Smooth muscle cell (in vitro differentiated cells): Measurements from ENCODE around the gene AP2A2. TPM values are rescaled to one million over a fixed set of nuclear protein-coding genes. Genes with fewer than 3 reads are reported as not detected.

ENCODE experiments used
- DNase-seq: peaks from one replicate; lab custom pipeline; 2025; ENCODE audit not compliant: unreplicated experiment; lab: John Stamatoyannopoulos, UW
- H2AFZ ChIP-seq: fragments of 200-600 bp; sonication (generic); 2 replicates; pipeline ENCODE4 v1.6.0; 2016; ENCODE audit warnings: antibody characterized with exemption, low read depth, mild to moderate bottlenecking
- H3F3A ChIP-seq: fragments of 200-600 bp; sonication (generic); 2 replicates; pipeline ENCODE4 v1.6.0; 2017; ENCODE audit warnings: antibody characterized with exemption, low read depth
- H3K27ac ChIP-seq: fragments of 200-600 bp; sonication (generic); 2 replicates; pipeline ENCODE4 v1.5.1; 2016; ENCODE audit warnings: low read depth, mild to moderate bottlenecking
- H3K27me3 ChIP-seq: fragments of 200-600 bp; sonication (generic); 2 replicates; pipeline ENCODE4 v1.6.1; 2016; ENCODE audit warnings: low read depth, mild to moderate bottlenecking
- H3K36me3 ChIP-seq: fragments of 200-600 bp; sonication (generic); 2 replicates; pipeline ENCODE4 v1.5.1; 2016; ENCODE audit warnings: low read depth
- H3K4me1 ChIP-seq: fragments of 200-600 bp; sonication (generic); 2 replicates; pipeline ENCODE4 v1.5.1; 2016; ENCODE audit warnings: low read depth
- H3K4me2 ChIP-seq: fragments of 200-600 bp; sonication (generic); 2 replicates; pipeline ENCODE4 v1.6.0; 2016; ENCODE audit warnings: mild to moderate bottlenecking
- H3K4me3 ChIP-seq: fragments of 200-600 bp; sonication (generic); 2 replicates; pipeline ENCODE4 v1.5.1; 2016; ENCODE audit warnings: mild to moderate bottlenecking
- H3K79me2 ChIP-seq: fragments of 200-600 bp; sonication (generic); 2 replicates; pipeline ENCODE4 v1.6.0; 2016; ENCODE audit warnings: low read depth, mild to moderate bottlenecking
- H3K9ac ChIP-seq: fragments of 200-600 bp; sonication (generic); 2 replicates; pipeline ENCODE4 v1.6.0; 2016; ENCODE audit warnings: low read depth
- H3K9me3 ChIP-seq: fragments of 200-600 bp; sonication (generic); replicated peaks from 2 replicates; pipeline ENCODE4 v1.5.1; 2016; ENCODE audit warnings: low read depth
- H4K20me1 ChIP-seq: fragments of 200-600 bp; sonication (generic); 2 replicates; pipeline ENCODE4 v1.6.0; 2016; ENCODE audit warnings: low read depth
- WGBS: methylation state at CpG from one replicate; pipeline ENCODE4 v1.1.7; 2016; ENCODE audit warnings: low lambda C conversion rate; 5-methylcytosine and 5-hydroxymethylcytosine counted together
- polyA plus RNA-seq: library from polyadenylated mRNA; unstranded; fragments of >200 nt; fragmentation: Nextera tagmentation; extraction: Ambion mirVana; gene quantifications from 2 replicates; pipeline ENCODE4 v1.2.1, GENCODE V29; 2016
- total RNA-seq: library from RNA; depleted of rRNA; stranded (reverse); fragments of >200 nt; gene quantifications from 2 replicates; pipeline ENCODE4 v1.2.3, GENCODE V29; 2014
- TF ChIP-seq, protein P1 (sequence below): fragments of 200-600 bp; sonication (generic); IDR thresholded peaks from 2 replicates; pipeline ENCODE4 v1.5.1; 2017; ENCODE audit warnings: borderline replicate concordance, mild to moderate bottlenecking, antibody characterized with exemption; ENCODE audit not compliant: insufficient read depth, poor library complexity, severe bottlenecking

The AP2A2 gene
- total and polyA plus RNA-seq, 2 experiments from 2014 or later: 25.1 to 35.8 TPM

DNA sequence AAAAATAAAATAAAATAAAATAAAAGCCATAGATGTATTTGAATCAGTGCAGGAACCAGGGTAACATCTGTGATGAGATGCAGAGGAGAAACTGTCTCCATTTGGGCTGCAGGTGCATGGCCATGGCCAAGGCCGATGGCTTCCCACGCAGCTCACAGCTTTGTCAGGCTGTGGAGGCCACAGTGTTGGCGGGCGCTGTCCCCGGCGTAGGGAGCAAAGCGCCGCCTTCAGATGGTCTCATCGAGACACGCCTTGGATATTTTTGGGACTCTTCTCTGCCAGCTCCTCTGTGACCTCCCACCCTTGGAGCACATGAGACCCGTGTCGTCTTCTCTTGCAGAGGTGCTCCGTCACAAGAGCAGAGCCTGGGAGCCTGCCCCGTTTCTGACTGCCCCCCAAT lies 72.2 kb downstream of the AP2A2 start:
- no peak overlapping the region for H3K4me2 ChIP-seq
- no peak overlapping the region for H3K4me3 ChIP-seq
- DNase-seq: no peak
- H3K27me3 ChIP-seq: no peaks in the 10 kb centered on the region
- no peaks in the 10 kb centered on the region for H3K9me3 ChIP-seq
- no peak overlapping the region for H3K9ac ChIP-seq
- peaks cover 72% of the 10 kb centered on the region for H4K20me1 ChIP-seq
- peaks cover 8% of the 10 kb centered on the region for H3K79me2 ChIP-seq
- H3F3A ChIP-seq: no peaks in the 10 kb centered on the region
- no peak overlapping the region for H2AFZ ChIP-seq
- H3K36me3 ChIP-seq: no peaks in the 10 kb centered on the region
- 98% methylated on average over 14 of the region's 14 CpGs for WGBS
- no peak overlapping the region for H3K27ac ChIP-seq
- TF ChIP-seq, protein P1, sequence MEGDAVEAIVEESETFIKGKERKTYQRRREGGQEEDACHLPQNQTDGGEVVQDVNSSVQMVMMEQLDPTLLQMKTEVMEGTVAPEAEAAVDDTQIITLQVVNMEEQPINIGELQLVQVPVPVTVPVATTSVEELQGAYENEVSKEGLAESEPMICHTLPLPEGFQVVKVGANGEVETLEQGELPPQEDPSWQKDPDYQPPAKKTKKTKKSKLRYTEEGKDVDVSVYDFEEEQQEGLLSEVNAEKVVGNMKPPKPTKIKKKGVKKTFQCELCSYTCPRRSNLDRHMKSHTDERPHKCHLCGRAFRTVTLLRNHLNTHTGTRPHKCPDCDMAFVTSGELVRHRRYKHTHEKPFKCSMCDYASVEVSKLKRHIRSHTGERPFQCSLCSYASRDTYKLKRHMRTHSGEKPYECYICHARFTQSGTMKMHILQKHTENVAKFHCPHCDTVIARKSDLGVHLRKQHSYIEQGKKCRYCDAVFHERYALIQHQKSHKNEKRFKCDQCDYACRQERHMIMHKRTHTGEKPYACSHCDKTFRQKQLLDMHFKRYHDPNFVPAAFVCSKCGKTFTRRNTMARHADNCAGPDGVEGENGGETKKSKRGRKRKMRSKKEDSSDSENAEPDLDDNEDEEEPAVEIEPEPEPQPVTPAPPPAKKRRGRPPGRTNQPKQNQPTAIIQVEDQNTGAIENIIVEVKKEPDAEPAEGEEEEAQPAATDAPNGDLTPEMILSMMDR: no peak
- no peaks in the 10 kb centered on the region for H3K4me1 ChIP-seq

DNA sequence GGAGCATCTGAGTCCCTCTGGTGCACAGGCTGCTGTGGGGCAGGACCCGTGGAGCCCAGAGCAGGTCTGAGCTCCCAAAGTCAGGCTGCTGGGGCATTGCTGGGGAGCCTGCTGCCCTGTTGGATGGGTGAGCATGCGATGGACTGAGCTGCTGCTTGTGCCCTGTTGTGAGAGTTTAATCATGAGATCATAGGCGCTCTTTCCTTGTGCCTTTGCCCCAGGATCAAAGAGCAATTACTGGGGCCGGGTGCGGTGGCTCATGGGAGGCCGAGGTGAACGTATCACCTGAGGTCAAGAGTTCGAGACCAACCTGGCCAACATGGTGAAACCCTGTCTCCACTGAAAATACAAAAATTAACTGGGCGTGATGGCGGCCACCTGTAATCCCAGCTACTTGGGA lies 73.3 kb downstream of the AP2A2 start:
- Histone ChIP-seq H3K36me3 (no peaks in the 10 kb centered on the region), H2AFZ (no peak overlapping the region), H3K4me3 (no peak overlapping the region), H3K4me1 (no peaks in the 10 kb centered on the region), H3K79me2 (peaks cover 8% of the 10 kb centered on the region), H3K9me3 (no peaks in the 10 kb centered on the region), H3K4me2 (no peak overlapping the region), H4K20me1 (peaks cover 78% of the 10 kb centered on the region), H3F3A (no peaks in the 10 kb centered on the region), H3K27ac (no peak overlapping the region), H3K9ac (no peak overlapping the region), H3K27me3 (no peaks in the 10 kb centered on the region)
- TF ChIP-seq, protein P1: no peak
- no peak for DNase-seq
- WGBS: 98% methylated on average over 10 of the region's 10 CpGs

DNA sequence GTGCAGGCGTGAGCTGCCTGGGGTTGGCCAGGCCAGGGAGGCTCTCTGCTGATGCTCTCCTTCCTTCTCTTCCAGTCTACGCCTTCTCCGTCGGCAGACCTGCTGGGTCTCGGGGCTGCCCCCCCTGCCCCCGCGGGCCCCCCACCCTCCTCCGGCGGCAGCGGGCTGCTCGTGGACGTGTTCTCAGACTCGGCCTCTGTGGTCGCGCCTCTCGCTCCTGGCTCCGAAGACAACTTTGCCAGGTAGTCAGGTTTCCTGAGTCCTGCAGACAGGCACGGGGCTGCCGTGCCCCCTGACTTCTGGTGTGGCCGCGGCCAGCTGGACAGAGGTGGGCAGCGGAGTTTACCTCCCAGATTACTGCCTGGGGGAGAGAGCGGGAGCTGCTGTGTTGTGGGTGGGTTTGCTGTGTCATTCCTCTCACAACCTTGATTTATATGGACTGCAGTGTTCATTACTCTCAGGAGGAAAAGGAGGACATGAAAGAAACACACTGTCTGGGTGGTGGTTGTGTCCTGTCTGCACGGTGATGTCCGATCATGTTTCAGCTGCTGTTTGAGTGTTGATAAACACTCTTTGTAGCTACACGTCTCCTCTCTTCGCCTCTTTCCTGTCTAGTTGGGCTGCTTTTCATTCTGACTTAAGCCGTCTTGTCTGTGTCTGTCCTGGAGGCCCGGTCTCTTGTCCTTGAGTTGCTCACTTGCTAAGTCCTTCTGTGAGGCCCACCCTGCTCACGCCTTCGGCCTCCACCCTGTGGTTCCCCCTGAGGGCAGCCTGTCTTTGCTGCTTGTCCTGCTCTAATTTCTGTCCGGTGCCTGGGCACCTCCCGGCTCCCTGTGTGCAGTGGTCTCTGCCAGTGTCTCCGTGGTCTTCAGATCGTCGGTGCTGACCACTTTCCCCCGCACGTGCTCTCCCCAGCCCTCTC lies 74.9 kb downstream of the AP2A2 start:
- no peaks in the 10 kb centered on the region for H3F3A ChIP-seq
- H3K36me3 ChIP-seq: no peaks in the 10 kb centered on the region
- H3K4me1 ChIP-seq: no peaks in the 10 kb centered on the region
- TF ChIP-seq, protein P1: no peak
- H3K79me2 ChIP-seq: peaks cover 8% of the 10 kb centered on the region
- H3K27me3 ChIP-seq: no peaks in the 10 kb centered on the region
- no peak for DNase-seq
- no peak overlapping the region for H3K4me2 ChIP-seq
- H3K9ac ChIP-seq: no peak overlapping the region
- H3K4me3 ChIP-seq: no peak overlapping the region
- H3K27ac ChIP-seq: no peak overlapping the region
- 89% methylated on average over 35 of the region's 38 CpGs for WGBS
- H4K20me1 ChIP-seq: peaks cover 82% of the 10 kb centered on the region
- no peak overlapping the region for H2AFZ ChIP-seq
- no peaks in the 10 kb centered on the region for H3K9me3 ChIP-seq
